Epithelial cell of proximal tubule (primary cell): ENCODE results near the gene TLNRD1. TPM values are rescaled to one million over a fixed set of nuclear protein-coding genes. Genes with fewer than 3 reads are reported as not detected.

Experiments used
- DNase-seq: peaks from one replicate; pipeline ENCODE4 v3.0.0-alpha.2; 2011; ENCODE audit warnings: low read depth
- H3K4me3 ChIP-seq: 2 replicates; pipeline ENCODE4 v1.5.1; 2011; ENCODE audit warnings: low read depth, mild to moderate bottlenecking, low read length
- total RNA-seq: library from RNA; depleted of rRNA; stranded (reverse); fragments of >200 nt; gene quantifications from 2 replicates; pipeline ENCODE4 v1.2.3, GENCODE V29; 2015
- TF ChIP-seq, protein P1 (sequence below): conservative IDR thresholded peaks from 2 replicates; pipeline ENCODE4 v1.5.1; 2012; ENCODE audit warnings: low read depth, mild to moderate bottlenecking, low read length

The TLNRD1 gene
- total RNA-seq, 1 donor from 2014 or later = 45.4 TPM

DNA sequence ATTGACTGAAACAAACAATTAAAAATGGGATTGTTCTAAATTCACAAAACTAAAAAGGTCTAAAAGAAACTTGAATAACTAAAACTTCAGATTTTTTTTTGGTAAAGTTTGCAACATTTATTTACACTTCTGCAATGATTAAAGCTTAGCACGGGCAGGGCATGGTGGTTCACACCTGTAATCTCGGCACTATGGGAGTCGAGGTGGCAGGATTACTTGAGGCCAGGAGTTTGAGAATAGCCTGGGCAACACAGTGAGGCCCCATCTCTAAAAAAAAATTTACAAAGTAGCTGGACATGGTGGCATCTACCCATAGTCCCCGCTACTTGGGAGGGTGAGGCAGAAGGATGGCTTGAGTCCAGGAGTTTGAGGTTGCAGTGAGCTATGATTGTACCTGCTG is 31.6 kb downstream of the TLNRD1 start:
- DNase-seq = no peak
- TF ChIP-seq, protein P1, sequence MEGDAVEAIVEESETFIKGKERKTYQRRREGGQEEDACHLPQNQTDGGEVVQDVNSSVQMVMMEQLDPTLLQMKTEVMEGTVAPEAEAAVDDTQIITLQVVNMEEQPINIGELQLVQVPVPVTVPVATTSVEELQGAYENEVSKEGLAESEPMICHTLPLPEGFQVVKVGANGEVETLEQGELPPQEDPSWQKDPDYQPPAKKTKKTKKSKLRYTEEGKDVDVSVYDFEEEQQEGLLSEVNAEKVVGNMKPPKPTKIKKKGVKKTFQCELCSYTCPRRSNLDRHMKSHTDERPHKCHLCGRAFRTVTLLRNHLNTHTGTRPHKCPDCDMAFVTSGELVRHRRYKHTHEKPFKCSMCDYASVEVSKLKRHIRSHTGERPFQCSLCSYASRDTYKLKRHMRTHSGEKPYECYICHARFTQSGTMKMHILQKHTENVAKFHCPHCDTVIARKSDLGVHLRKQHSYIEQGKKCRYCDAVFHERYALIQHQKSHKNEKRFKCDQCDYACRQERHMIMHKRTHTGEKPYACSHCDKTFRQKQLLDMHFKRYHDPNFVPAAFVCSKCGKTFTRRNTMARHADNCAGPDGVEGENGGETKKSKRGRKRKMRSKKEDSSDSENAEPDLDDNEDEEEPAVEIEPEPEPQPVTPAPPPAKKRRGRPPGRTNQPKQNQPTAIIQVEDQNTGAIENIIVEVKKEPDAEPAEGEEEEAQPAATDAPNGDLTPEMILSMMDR = no peak
- no peak overlapping the region for H3K4me3 ChIP-seq

DNA sequence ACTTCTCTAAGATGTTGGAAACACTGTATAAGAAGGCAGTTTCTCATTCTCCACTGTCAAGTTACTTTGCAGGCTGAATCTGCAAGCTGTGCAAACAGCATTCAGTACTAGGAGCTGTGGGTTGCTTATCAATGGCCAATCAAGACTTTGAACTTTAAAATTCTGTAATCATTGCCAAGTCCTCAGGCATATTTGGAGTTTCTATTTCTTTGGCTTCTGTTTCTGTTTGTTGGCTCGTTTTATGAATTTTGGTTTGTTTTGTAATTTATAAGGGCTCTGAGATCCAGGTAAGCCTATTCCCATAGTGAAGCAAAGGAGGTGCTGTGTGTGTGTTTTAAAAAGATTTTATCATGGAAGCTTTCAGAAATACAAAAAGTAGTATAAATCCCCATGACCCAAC is 32.1 kb downstream of the TLNRD1 start:
- H3K4me3 ChIP-seq = no peak overlapping the region
- no peak for DNase-seq
- TF ChIP-seq, protein P1 = no peak

DNA sequence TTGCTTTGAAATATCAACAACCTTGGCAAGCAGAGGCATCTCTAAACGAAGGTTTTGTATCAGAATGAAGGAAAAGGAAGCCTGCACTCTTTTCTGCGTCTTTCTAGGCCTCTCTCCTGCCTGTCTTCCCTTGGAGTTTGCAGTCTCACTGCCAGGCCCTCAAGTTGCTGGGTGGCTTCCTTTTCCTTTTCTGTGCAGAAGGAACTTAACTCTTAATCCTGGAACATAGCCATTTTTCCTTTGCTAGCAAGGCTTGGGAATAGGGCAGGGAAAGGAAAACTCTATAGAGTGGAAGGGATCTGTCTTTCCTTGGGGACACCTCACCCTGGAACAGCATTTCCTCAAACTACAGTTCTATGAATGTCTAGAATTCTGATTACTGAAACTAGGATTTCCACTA is 32.8 kb downstream of the TLNRD1 start:
- no peak for DNase-seq
- TF ChIP-seq, protein P1 = no peak

DNA sequence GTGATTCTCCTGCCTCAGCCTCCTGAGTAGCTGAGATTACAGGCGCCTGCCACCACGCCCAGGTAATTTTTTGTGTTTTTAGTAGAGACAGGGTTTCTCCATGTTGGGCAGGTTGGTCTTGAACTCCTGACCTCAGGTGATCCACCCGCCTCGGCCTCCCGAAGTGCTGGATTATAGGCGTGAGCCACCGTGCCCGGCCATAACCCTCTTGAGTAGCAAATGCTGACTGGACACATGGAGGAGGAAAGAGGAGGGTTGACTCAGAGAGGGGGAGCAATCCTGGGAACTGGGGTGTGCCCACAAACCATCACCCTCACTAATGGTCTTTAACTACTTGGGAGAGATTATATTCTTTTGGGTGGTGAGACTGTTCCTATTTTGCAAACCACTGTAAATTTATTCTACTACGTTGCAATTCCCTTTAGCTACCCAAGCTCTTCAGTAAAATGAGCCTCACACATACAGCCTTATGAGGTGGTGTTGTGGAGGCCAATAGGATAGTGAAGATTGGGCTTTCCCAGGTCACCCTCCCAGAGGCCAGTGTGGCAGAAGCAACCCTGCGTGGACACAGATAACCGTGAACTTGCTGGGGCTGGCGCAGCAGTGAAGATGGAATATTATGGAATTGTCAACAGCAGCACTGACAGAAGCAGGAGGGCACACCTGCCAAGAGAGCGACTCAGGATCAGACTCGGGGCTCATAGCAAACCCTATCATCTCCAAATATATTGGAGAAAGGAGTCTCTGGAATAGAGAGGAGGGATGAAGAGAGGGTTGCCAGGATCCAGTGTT is 37.4 kb downstream of the TLNRD1 start:
- no peak for DNase-seq
- TF ChIP-seq, protein P1 = no peak
- H3K4me3 ChIP-seq = no peak overlapping the region

More for the DNA sequence above, 32.8 kb downstream of the TLNRD1 start:
- H3K4me3 ChIP-seq = no peak overlapping the region

DNA sequence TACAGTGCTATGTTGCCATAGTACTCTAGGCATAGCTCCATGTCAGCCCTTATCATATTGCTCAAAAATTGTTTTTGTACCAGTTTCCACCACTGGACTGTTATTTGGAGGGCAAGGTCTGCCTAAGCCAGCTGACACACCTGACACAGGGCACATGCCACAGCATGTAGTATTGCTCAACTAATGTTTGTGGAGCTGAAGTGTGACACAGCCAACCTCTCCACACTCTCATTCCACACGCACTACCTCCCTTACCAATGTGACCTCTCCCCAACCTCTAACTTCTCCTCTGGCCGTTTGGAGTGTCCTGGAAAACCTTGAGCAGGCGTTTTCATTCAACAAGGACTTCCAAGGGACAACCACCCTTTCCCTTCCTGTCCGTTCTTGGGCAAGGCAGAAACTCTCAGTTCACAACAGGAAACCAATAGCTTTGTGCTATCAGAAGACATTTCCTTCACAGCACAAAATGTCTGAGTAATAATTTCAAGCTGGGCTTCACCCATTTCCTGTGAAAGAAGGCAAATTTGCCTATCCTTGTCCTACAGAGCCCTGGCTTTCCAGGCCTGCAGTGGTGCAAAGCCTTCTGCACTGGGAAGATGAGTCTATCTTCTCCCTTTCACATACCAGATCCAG is 38.4 kb downstream of the TLNRD1 start:
- TF ChIP-seq, protein P1 = no peak
- DNase-seq = no peak
- no peak overlapping the region for H3K4me3 ChIP-seq

DNA sequence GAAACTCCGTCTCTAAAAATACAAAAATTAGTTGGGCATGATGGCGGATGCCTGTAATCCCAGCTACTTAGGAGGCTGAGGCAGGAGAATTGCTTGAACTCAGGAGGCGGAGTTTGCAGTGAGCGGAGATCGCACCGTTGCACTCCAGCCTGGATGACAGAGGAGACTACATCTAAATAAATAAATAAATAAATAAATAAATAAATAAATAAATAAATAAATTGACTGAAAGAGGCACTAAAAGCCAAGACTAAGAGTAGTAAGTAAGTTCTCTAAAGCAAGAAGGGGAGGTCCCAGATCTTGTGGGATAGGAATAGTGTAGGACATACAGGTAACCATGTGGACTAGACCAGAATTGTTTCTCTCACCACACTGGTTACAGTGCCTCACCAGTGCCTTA is 40.0 kb downstream of the TLNRD1 start:
- TF ChIP-seq, protein P1 = no peak
- no peak overlapping the region for H3K4me3 ChIP-seq
- DNase-seq = no peak
